GM03348 (cell line): ENCODE results near the gene CST7.

Experiments used
- DNase-seq: peaks from one replicate; pipeline ENCODE4 v3.0.0; 2012; ENCODE audit warnings: low spot score

The CST7 gene

DNA sequence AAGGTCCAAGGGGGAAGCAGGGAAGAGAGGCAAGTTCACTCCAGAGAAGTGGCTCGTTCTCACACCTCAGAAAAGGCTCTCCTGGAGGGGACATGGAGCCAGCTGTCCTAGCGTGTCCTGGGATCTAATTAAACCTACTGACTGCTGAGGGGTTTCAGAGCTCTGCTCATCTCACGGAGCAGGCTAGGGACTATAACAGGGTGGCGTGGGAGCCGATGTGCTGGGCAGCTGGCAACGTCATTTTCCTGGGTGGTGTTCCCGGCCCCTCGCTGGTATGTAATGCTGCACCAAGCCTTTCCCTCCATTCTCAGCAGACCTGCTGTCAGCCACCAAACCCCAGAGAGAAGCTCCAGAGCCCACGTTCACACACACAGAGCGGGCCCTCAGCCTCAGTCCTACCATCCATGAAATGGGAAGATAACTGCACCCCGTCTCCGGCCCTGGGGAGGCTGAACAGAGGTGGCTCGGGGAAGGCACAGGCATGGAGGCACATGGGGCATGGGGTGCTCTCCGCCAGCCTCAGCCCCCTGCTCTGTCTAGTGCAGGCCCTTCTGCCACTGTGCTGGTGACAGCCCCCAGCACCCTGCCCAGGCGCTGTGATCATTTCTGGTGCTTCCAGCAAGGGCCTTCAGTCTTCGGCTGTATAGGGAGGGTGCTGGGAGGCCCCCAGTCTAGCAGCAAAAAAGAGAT is 1.9 kb downstream of the CST7 start:
- DNase-seq: peak; percentile 39

- DNase-seq: no peak
These were observed 2.5 kb downstream of the CST7 start for GRCh38 chr20:24951536-24952083.

GRCh38 chr20:24952376-24953208 is 3.5 kb downstream of the CST7 start:
- DNase-seq: no peak

DNA sequence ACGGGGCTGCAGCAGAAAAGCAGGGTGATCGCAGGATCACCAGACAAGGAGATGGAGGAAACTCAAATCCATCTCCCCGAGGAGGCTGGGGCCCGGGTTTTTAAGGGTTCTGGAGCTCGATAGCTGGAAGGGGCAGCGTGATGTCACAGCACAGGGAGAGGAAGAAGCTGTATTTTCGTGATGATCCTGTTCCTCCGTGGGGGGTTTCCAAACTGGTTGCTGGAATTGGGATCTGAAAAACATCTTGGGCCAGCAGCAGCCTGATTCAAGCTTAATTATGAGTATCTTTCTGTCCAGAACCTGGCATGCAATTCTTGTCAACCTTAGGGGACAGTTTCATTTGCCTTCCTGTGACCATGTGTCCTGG is 4.1 kb downstream of the CST7 start:
- DNase-seq: no peak

DNA sequence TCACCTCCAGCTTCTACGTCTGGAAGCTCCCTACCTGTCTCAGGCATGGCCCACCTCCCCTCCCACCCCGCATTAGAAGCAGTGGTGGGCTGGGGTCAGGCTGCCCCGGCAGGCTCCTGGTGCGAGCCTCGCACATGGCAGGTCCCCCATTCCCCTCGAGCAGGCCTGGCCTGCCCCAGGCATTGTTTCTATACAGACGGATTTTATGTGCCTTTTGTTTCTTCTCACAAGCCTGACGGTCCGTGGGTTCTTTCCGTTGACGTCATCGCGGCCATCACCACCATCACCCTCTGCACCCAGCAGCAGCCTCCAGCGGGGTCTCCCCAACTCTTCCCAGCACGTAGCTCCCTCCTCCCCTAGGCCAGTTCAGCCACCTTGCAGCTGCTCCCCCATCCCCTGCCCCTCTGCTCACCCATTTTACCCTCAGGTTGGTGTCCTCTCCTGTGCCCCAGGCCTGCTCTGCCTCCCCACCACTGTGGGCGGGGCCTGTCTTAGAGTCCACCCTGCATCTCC is 4.6 kb downstream of the CST7 start:
- DNase-seq: no peak

DNA sequence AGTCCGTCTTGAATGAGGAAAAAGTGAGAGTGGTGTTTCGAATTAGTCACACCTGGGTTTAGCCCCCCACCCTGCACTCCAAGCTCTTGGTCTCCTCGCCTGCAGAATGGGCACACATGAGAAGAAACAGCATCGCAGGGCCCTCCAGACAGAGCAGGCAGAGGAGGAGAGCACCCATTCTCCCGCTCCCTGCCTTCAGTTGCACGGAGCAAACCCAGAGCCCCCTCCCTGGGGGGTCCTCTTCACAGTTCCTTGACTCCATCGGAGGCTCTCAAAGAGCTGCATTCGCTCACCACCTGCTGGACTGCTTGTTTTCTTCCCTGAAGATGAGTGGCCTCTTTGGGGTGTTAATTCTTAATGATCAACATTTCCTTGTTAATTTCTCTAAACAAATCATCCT is 5.1 kb downstream of the CST7 start:
- DNase-seq: no peak

DNA sequence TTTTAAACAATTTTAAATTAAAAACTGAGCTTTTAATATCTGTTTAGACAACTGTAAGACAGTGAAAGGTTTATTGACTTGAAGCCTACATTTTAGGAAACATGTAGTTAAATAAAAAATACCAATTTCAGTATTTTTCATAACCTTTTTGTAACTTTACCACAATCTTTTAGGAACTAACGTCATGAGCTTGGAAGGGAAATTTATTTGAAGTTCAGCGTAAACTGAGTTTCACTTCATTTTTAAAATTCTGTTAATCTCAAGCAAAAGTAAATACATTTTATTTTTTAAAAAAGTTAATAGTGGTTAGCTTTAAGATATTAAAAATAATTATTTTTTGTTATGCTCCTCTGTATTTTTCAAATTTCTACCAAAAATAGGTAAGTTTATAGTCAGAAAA is 5.5 kb downstream of the CST7 start:
- no peak for DNase-seq

GRCh38 chr20:24955045-24955444 is 6.0 kb downstream of the CST7 start:
- no peak for DNase-seq

- no peak for DNase-seq
These were observed 7.2 kb downstream of the CST7 start for GRCh38 chr20:24956001-24956841.

- no peak for DNase-seq
These were observed 8.4 kb downstream of the CST7 start for GRCh38 chr20:24957326-24958016.

GRCh38 chr20:24958506-24959385 is 9.7 kb downstream of the CST7 start:
- DNase-seq: no peak

- no peak for DNase-seq
These were observed 10.7 kb downstream of the CST7 start for GRCh38 chr20:24959591-24960301.

DNA sequence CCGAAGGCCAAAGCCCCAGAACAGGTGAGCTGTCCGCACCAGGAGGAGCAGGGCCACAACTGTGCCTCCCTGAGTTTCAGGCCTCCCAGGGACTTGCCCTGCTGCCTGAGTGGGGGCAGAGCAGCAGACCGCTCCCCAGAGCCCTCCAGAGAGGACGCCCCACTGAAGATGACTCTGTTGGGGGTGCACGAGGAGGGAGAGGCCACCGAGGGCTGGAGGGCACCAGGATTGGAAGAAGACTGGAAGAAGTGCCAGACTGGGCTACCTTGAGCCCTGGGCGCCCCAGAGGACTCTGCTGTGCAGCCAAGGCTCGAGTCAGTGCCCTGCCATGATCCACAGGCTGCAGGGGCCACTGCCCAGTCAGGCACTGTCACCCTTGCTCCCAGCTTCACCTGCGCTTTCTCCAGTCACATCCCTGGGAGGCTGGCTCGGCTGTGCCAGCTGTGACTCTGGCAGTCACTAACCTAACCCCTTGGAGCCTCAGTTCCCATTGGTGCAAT is 11.3 kb downstream of the CST7 start:
- DNase-seq: no peak

DNA sequence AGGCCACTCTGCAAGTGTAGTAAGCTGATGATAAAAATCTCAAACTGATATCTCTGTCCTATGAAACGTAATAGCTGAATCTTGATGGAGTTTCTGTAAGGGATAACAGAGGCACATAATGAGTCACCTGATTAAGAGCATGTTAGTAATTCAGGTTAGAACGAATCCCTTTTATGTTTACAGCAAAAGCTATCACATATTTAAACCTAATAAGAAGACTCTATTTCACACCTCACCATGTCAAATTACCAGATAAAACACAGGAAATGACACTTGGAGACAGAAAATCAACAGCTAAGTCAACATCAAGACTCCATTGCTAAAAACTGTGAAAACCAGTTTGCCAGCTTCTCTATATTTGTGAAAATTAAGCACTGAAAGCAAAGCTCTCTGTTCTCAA is 11.8 kb downstream of the CST7 start:
- DNase-seq: no peak

DNA sequence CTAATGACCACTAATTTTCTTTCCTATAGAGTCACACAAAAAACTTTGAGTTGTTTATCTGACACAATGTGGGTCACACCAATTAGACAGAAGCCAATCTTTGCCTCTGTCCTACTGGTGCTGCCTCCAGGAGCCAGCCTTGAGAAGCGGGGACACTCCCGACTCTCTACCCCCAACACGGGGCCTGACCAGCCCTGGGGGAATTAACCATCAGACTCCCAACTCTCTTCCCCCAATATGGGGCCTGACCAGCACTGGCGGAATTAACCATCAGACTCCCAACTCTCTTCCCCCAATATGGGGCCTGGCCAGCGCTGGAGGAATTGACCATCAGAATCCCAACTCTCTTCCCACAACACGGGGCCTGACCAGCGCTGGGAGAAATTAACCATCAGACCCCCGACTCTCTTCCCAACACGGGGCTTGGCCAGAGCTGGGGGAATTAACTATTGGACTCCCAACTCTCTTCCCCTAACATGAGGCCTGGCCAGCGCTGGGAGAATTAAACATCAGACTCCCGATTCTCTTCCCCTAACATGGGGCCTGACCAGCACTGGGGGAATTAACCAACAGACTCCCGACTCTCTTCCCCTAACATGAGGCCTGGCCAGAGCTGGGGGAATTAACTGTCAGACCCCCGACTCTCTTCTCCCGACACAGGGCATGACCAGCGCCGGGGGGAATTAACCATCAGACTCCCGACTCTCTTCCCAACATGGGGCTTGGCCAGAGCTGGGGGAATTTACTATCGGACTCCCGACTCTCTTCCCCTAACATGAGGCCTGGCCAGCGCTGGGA is 12.5 kb downstream of the CST7 start:
- no peak for DNase-seq

- no peak for DNase-seq
These were observed 13.1 kb downstream of the CST7 start for GRCh38 chr20:24962182-24962492.

GRCh38 chr20:24962510-24962909 is 13.4 kb downstream of the CST7 start:
- DNase-seq: no peak

GRCh38 chr20:24963672-24964505 is 14.8 kb downstream of the CST7 start:
- no peak for DNase-seq
